Measurements from ENCODE around the gene MRGPRF.

GRCh38 chr11:69007975-69008381 is 5.1 kb downstream of the MRGPRF start:
- TF ChIP-seq EZH2 (IDR thresholded peaks at IDR 0.05; ENCODE audit: insufficient read depth, poor library complexity, severe bottlenecking) = no peak
- no peak for TF ChIP-seq EZH2phosphoT487 (IDR thresholded peaks at IDR 0.05; ENCODE audit: insufficient read depth, low read depth)

Measured in GM23248 (cell line).